ENCODE results near the gene CYP4A22. TPM values are rescaled to one million over a fixed set of nuclear protein-coding genes. Genes with fewer than 3 reads are reported as not detected.
A peak's percentile ranks its signal among the peaks of the same experiment; 100 is the strongest.
"Not testable (repeated sequence)": the region's sequence is repeated elsewhere in the genome, so short reads cannot be mapped to it uniquely, and the experiment has no call there.

CYP4A22 gene
- total and polyA plus RNA-seq, 5 donors, result not detected

DNA sequence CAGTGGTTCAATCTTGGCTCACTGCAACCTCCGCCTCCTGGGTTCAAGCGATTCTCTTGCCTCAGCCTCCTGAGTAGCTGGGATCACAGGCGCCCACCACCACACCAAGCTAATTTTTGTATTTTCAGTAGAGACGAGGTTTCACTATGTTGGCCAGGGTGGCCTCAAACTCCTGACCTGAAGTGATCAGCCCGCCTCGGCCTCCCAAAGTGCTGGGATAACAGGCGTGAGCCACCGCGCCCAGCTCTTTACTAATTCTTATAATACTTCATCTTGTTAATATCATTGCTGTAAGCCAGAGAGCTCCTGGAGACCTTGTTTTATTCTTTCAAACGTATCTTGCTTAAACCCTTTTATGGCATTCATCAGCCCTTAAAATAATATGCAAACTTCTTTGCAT lies 56.3 kb downstream of the CYP4A22 start:
- intact Hi-C loops (cut with DNase I), result loop anchor here in 2 of 4 donors (2.0 to 10.0 kb wide), 2 partner anchors 69 to 511 kb away; no protein-coding TSS in a partner anchor
- not testable (repeated sequence) for DNase-seq; H3K4me3 ChIP-seq (ENCODE audit: low read length); ATAC-seq; H3K9me3 ChIP-seq (ENCODE audit: control insufficient read depth, low read length); H3K4me1 ChIP-seq (ENCODE audit: control insufficient read depth, insufficient read depth, low read length); H3K27me3 ChIP-seq (ENCODE audit: control insufficient read depth, insufficient read depth); H3K27ac ChIP-seq (ENCODE audit: low read length)
- 91% methylated on average over 10 of the region's 10 CpGs for WGBS

DNA sequence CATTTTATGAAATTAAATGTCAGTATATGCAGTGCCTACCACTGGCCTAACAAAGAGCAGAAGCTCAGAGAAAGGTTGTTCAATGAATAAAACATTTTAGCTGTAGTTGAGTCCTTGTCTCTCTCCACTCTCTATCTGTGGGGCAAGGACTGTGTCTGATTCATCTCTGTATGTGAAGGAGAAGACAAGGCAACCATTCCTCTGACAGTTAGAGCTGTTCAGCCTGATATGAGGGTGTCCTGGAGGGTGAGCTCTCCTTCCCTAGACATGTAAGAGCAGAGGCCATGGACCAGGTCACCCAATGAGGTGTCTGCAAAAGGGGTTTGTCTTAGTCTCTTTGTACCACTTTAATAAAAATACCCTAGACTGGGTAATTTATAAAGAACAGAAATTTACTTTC lies 57.1 kb downstream of the CYP4A22 start:
- ATAC-seq (no peak), DNase-seq (no peak)
- Histone ChIP-seq H3K9me3 (ENCODE audit: control insufficient read depth, low read length) (no peaks in the 10 kb centered on the region), H3K4me3 (ENCODE audit: low read length) (no peak overlapping the region), H3K27me3 (ENCODE audit: control insufficient read depth, insufficient read depth) (no peaks in the 10 kb centered on the region), H3K4me1 (ENCODE audit: control insufficient read depth, insufficient read depth, low read length) (peaks cover 4% of the 10 kb centered on the region), H3K27ac (ENCODE audit: low read length) (no peak overlapping the region)
- intact Hi-C loops (cut with DNase I), result loop anchor here in 1 of 4 donors (10.0 kb wide), 1 partner anchor 510 kb away; no protein-coding TSS in a partner anchor

DNA sequence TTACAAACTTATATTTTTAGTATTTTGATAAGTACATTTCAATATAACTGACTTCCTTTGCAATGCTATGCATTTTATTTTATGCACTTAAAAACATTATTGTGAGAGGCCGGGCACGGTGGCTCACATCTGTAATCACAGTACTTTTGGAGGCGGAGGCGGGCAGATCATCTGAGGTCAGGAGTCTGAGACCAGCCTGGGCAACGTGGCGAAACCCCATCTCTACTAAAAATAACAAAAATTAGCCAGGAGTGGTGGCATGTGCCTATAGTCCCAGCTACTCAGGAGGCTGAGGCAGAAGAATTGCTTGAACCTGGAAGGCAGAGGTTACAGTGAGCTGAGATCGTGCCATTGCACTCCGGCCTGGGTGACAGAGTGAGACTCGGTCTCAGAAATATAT lies 58.7 kb downstream of the CYP4A22 start:
- not testable (repeated sequence) for H3K27me3 ChIP-seq (ENCODE audit: control insufficient read depth, insufficient read depth)

DNA sequence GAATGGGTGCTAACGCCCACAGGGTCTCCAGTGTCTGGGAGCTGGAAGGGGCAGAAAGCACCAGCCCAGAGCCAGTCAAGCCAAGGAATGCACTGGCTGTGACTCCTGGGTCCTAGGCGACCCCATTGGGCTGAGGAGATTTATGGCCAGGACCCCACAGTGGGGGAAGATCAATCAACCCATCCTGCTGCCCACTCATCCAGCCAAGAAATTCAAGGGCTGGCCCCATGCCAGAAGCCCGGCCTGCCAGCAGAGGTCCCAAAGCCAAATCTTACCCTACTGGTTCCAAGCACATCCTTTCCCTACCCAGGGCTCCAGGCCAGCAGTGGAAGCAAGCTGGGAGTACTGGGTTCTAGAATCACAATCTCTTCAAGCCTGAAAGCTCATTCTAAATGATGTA lies 59.4 kb downstream of the CYP4A22 start:
- H3K9me3 ChIP-seq (ENCODE audit: control insufficient read depth, low read length), result no peaks in the 10 kb centered on the region
- H3K4me1 ChIP-seq (ENCODE audit: control insufficient read depth, insufficient read depth, low read length), result peaks cover 2% of the 10 kb centered on the region
- ATAC-seq, result no peak
- H3K4me3 ChIP-seq (ENCODE audit: low read length), result no peak overlapping the region
- 57% methylated on average over 3 of the region's 3 CpGs for WGBS
- peak in 1 of 3 donors; percentile 71 for DNase-seq
- no peak overlapping the region for H3K27ac ChIP-seq (ENCODE audit: low read length)
- intact Hi-C loops (cut with DNase I), result loop anchor here in 1 of 4 donors (10.0 kb wide), 1 partner anchor 508 kb away; no protein-coding TSS in a partner anchor
- H3K27me3 ChIP-seq (ENCODE audit: control insufficient read depth, insufficient read depth), result no peaks in the 10 kb centered on the region

More for the DNA sequence above, 58.7 kb downstream of the CYP4A22 start:
- H3K4me3 ChIP-seq (ENCODE audit: low read length); ATAC-seq; H3K9me3 ChIP-seq (ENCODE audit: control insufficient read depth, low read length); H3K27ac ChIP-seq (ENCODE audit: low read length); DNase-seq; H3K4me1 ChIP-seq (ENCODE audit: control insufficient read depth, insufficient read depth, low read length): not testable (repeated sequence)
- intact Hi-C loops (cut with DNase I), result loop anchor here in 1 of 4 donors (10.0 kb wide), 1 partner anchor 509 kb away; no protein-coding TSS in a partner anchor
- WGBS, result 85% methylated on average over 9 of the region's 9 CpGs

DNA sequence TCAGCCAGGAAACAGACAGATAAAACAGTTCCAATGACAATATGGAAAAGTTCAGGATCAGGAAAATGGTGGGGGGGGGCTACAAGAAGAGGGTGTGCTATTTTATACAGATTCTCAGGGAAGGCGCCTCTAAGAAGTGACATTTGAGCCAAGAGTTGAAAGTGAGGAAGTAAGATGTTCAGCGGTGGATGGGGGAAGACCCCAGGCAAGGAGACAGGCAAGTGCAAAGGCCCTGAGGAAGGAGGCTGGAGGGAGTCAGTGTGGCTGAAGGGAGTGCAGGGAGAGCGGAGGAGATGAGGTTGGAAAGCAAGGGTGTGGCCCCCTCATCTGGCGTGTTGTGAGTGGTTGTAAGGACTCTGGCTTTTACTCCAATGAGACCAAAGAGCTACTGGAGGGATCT lies 61.0 kb downstream of the CYP4A22 start:
- 76% methylated on average over 4 of the region's 4 CpGs for WGBS
- ATAC-seq, result no peak
- H3K27ac ChIP-seq (ENCODE audit: low read length), result no peak overlapping the region
- no peak overlapping the region for H3K4me3 ChIP-seq (ENCODE audit: low read length)
- H3K27me3 ChIP-seq (ENCODE audit: control insufficient read depth, insufficient read depth), result no peaks in the 10 kb centered on the region
- H3K4me1 ChIP-seq (ENCODE audit: control insufficient read depth, insufficient read depth, low read length), result no peaks in the 10 kb centered on the region
- H3K9me3 ChIP-seq (ENCODE audit: control insufficient read depth, low read length), result no peaks in the 10 kb centered on the region
- intact Hi-C loops (cut with DNase I), result loop anchor here in 1 of 4 donors (10.0 kb wide), 1 partner anchor 507 kb away; no protein-coding TSS in a partner anchor
- no peak for DNase-seq

Other genes with a start within 250 kb of the CYP4A22 start
- under 1 TPM in 1 of 4 donors, not detected in 3; 0.57 TPM for gene CYP4A11, start 196.0 kb upstream of the CYP4A22 start, total RNA-seq
- not detected for gene CYP4A11, start 196.0 kb upstream of the CYP4A22 start, polyA plus RNA-seq
- 1 to 10 TPM; 3.2 to 8.7 (median 4.3) TPM for gene CYP4X1, start 113.8 kb upstream of the CYP4A22 start, total RNA-seq
- gene CYP4X1, start 113.8 kb upstream of the CYP4A22 start, polyA plus RNA-seq, result 4.1 TPM
- gene CYP4Z1, start 70.2 kb upstream of the CYP4A22 start, total RNA-seq, result under 1 TPM; 0.46 to 0.85 (median 0.56) TPM
- gene CYP4Z1, start 70.2 kb upstream of the CYP4A22 start, polyA plus RNA-seq, result 0.23 TPM
- under 1 TPM in 1 of 4 donors, not detected in 3; 0.48 TPM for gene PDZK1IP1, start 52.6 kb downstream of the CYP4A22 start, total RNA-seq
- 0.23 TPM for gene PDZK1IP1, start 52.6 kb downstream of the CYP4A22 start, polyA plus RNA-seq
- gene TAL1, start 94.8 kb downstream of the CYP4A22 start, total RNA-seq, result 1 to 10 TPM; 3.6 to 3.9 (median 3.9) TPM
- gene TAL1, start 94.8 kb downstream of the CYP4A22 start, polyA plus RNA-seq, result 3.3 TPM
- under 1 TPM; 0.88 to 0.94 (median 0.89) TPM for gene STIL, start 176.7 kb downstream of the CYP4A22 start, total RNA-seq
- 0.27 TPM for gene STIL, start 176.7 kb downstream of the CYP4A22 start, polyA plus RNA-seq
- 100 to 1,000 TPM in 1 of 4 donors, 10 to 100 TPM in 3; 77.1 to 103 (median 80.0) TPM for gene CMPK1, start 196.3 kb downstream of the CYP4A22 start, total RNA-seq
- gene CMPK1, start 196.3 kb downstream of the CYP4A22 start, polyA plus RNA-seq, result 53.6 TPM